GM10248 (cell line): ENCODE data around the gene TAS1R1.

Experiments
- CTCF ChIA-PET: fragments of 300-600 bp; sonication (Branson Sonifier 250); formaldehyde crosslinking; extraction: SDS; loops from one replicate; lab custom pipeline; 2021; ENCODE audit warnings: antibody characterized with exemption; lab: Yijun Ruan, JAX
- POLR2A ChIA-PET: fragments of 350-650 bp; sonication (Branson Sonifier 250); formaldehyde crosslinking; extraction: SDS; loops from one replicate; lab custom pipeline; 2020; ENCODE audit warnings: antibody characterized with exemption; lab: Yijun Ruan, JAX
- DNase-seq: peaks from one replicate; pipeline ENCODE4 v3.0.0; 2012; ENCODE audit errors: extremely low spot score
- TF ChIP-seq, protein P1 (sequence below): IDR thresholded peaks from 2 replicates; pipeline ENCODE4 v1.5.1; 2012; ENCODE audit warnings: mild to moderate bottlenecking, low read depth; ENCODE audit errors: extremely low read depth, missing control alignments, control extremely low read depth

TAS1R1 gene

GRCh38 chr1:6530504-6531160, 24.5 kb upstream of the TAS1R1 start:
- POLR2A ChIA-PET, result no interaction called here
- CTCF ChIA-PET, result no interaction called here

DNA sequence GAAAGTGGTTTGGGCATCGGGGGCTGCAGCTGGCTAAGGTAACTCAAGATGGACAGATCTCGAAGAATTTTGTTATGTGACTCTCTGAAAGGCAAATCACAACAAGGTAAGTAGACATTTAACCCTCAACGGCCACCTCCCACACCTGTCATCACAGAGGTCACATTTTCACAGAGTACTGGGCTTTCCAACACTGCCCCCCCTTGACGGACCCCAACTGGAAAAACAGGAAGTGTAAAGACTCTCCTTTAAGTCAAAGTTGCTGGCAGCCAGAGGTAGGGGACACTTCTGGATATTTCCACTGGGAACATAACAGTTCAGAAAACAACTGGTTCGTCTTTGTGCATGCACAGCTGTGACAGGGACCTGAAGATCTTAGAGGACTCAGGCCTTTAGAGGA, 23.1 kb upstream of the TAS1R1 start:
- CTCF ChIA-PET, result interaction anchor here (1.4 kb wide), 1 partner anchor 23 kb away, joined by 3 read pairs; the partner anchor contains the start of genes NOL9 and TAS1R1
- POLR2A ChIA-PET, result no interaction called here
- DNase-seq, result no peak
- TF ChIP-seq, protein P1, sequence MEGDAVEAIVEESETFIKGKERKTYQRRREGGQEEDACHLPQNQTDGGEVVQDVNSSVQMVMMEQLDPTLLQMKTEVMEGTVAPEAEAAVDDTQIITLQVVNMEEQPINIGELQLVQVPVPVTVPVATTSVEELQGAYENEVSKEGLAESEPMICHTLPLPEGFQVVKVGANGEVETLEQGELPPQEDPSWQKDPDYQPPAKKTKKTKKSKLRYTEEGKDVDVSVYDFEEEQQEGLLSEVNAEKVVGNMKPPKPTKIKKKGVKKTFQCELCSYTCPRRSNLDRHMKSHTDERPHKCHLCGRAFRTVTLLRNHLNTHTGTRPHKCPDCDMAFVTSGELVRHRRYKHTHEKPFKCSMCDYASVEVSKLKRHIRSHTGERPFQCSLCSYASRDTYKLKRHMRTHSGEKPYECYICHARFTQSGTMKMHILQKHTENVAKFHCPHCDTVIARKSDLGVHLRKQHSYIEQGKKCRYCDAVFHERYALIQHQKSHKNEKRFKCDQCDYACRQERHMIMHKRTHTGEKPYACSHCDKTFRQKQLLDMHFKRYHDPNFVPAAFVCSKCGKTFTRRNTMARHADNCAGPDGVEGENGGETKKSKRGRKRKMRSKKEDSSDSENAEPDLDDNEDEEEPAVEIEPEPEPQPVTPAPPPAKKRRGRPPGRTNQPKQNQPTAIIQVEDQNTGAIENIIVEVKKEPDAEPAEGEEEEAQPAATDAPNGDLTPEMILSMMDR, result no peak

More at GRCh38 chr1:6530504-6531160, 24.5 kb upstream of the TAS1R1 start:
- DNase-seq, result no peak
- TF ChIP-seq, protein P1, result no peak

DNA sequence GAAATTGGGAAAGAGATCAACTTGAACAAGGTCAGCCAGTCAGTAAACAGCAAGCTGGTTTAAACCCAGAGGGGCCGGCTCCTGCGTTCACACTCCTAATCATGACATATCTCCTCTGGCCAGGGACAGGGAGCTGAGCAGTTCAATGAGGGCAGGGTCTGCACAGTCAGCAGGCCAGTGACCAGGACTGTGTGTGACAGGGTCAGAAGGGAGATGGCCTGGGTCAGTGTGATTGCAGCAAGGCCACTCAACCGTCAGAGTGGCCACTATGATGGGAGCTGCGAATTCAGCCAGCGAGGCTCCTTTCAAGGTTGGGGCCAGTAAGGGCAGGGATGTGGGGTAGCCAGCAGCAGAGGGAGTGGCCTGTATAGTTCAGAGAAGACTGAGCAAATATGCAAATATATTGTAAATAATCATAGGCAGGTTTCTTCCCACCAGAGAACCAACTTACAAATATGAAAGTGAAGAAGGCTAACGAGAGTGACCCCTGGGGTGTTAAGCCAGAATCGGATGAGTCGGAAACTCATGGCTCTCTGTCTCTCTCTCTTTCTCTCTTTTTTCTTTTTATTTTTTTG, 20.8 kb upstream of the TAS1R1 start:
- POLR2A ChIA-PET, result no interaction called here
- CTCF ChIA-PET, result interaction anchor here (1.2 to 1.4 kb wide), 2 partner anchors 12 to 20 kb away, joined by 4 to 5 read pairs; partner anchors contain the start of genes NOL9 and TAS1R1
- TF ChIP-seq, protein P1, result no peak
- DNase-seq, result no peak

DNA sequence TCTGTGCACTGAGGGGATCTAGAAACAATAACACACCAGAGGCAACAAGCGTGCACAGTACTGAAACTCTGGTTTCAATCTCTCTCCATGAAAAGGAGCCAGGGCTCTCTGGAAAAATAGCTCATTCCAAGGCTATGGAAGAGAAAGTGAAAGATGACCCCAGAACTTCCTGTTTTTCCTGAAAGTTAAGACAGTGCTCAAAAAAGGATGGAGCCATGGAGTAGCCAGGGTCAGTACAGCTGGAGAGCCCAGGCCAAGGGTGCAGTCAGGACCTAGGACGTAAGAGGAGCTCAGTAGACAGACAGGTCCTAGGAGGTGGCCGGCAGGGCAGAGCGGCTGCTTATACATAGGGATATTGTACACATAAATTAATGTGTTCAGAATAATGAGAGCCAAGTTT, 19.9 kb upstream of the TAS1R1 start:
- ChIA-PET POLR2A (no interaction called here), CTCF (interaction anchor here (1.4 to 1.6 kb wide), 2 partner anchors 13 kb away, joined by 3 to 4 read pairs; no protein-coding TSS in a partner anchor)
- no peak for DNase-seq
- TF ChIP-seq, protein P1, result no peak

- ChIA-PET CTCF (interaction anchor here (0.7 to 1.6 kb wide), 5 partner anchors 10 to 110 kb away, joined by 3 to 4 read pairs (median 3); partner anchors contain the start of gene NOL9), POLR2A (no interaction called here)
- TF ChIP-seq, protein P1, result no peak
- no peak for DNase-seq
These were observed 18.8 kb upstream of the TAS1R1 start for GRCh38 chr1:6536291-6536690.

GRCh38 chr1:6538956-6539355, 16.2 kb upstream of the TAS1R1 start:
- TF ChIP-seq, protein P1, result no peak
- DNase-seq, result no peak
- ChIA-PET POLR2A (no interaction called here), CTCF (interaction anchor here (1.6 kb wide), 1 partner anchor 16 kb away, joined by 6 read pairs; the partner anchor contains the start of genes NOL9 and TAS1R1)
